T-cell (primary cell): ENCODE results near the gene ARID3A. TPM values are rescaled to one million over a fixed set of nuclear protein-coding genes. Genes with fewer than 3 reads are reported as not detected.

ENCODE experiments used
- ATAC-seq, 4 experiments: fragments of 200-7000 bp in 3 of 4; fragments of 150-1000 bp in 1 of 4; cut with Tn5 transposase; replicated peaks in 1 of 4; 1 replicate in 3 of 4; 2 replicates in 1 of 4; pipeline ENCODE4 v1.10.0; 2021; ENCODE audit warnings: moderate library complexity in 3 of 4, mild to moderate bottlenecking in 2 of 4, moderate number of reproducible peaks in 1 of 4
- CTCF ChIA-PET, 2 donors: fragments of 300-600 bp; sonication (Branson Sonifier 250); formaldehyde crosslinking; loops; one replicate each; lab custom pipeline; 2022; ENCODE audit warnings: antibody characterized with exemption in 2 of 2; lab: Charles Lee
- POLR2A ChIA-PET, 2 donors: fragments of 300-600 bp; sonication (Branson Sonifier 250); formaldehyde crosslinking; loops; one replicate each; lab custom pipeline; 2022; ENCODE audit warnings: antibody characterized with exemption in 2 of 2; lab: Charles Lee
- DNase-seq, 35 experiments: peaks; one replicate each; pipeline versions ENCODE4 v3.0.0 to v3.0.0-alpha.2; 2013 to 2023
- H3K27ac ChIP-seq: one replicate; pipeline ENCODE4 v1.5.1; 2013; ENCODE audit warnings: low read length
- H3K27me3 ChIP-seq, 2 experiments: replicated peaks in 1 of 2; 1 replicate in 1 of 2; 2 replicates in 1 of 2; pipeline versions ENCODE4 v1.6.1 to v1.7.0; 2013; ENCODE audit warnings: low read length in 1 of 2, mixed read lengths in 1 of 2; ENCODE audit not compliant: control insufficient read depth in 2 of 2, insufficient read depth in 2 of 2; ENCODE audit errors: extremely low read depth in 1 of 2
- H3K36me3 ChIP-seq, 2 donors: 1 replicate in 1 of 2; 2 replicates in 1 of 2; pipeline versions ENCODE4 v1.6.1 to v1.7.0; 2013; ENCODE audit warnings: low read length in 1 of 2; ENCODE audit not compliant: control insufficient read depth in 2 of 2, insufficient read depth in 1 of 2; ENCODE audit errors: extremely low read depth in 1 of 2
- H3K4me1 ChIP-seq, 2 experiments: 1 replicate in 1 of 2; 2 replicates in 1 of 2; pipeline versions ENCODE4 v1.6.1 to v1.7.0; 2013; ENCODE audit warnings: low read length in 2 of 2, mixed read lengths in 1 of 2; ENCODE audit not compliant: insufficient read depth in 2 of 2, control insufficient read depth in 1 of 2; ENCODE audit errors: extremely low read depth in 1 of 2
- H3K4me3 ChIP-seq, 2 donors: 1 replicate in 1 of 2; 2 replicates in 1 of 2; pipeline versions ENCODE4 v1.5.1 to v1.7.0; 2013; ENCODE audit warnings: mild to moderate bottlenecking in 2 of 2, low read length in 1 of 2, moderate library complexity in 1 of 2; ENCODE audit not compliant: control insufficient read depth in 1 of 2; ENCODE audit errors: extremely low read depth in 1 of 2
- H3K9me3 ChIP-seq: 2 replicates; pipeline ENCODE4 v1.7.0; 2013
- H3K27ac Mint-ChIP-seq, 2 donors: one replicate each; pipeline ENCODE4 v1.8.0; 2020 to 2021; ENCODE audit warnings: mild to moderate bottlenecking in 2 of 2, mixed read lengths in 2 of 2
- H3K27me3 Mint-ChIP-seq, 2 donors: one replicate each; pipeline ENCODE4 v1.8.0; 2021 to 2022; ENCODE audit warnings: mixed read lengths in 2 of 2
- H3K36me3 Mint-ChIP-seq: one replicate; pipeline ENCODE4 v1.8.0; 2021; ENCODE audit warnings: mixed read lengths
- H3K4me1 Mint-ChIP-seq, 3 donors: one replicate each; pipeline ENCODE4 v1.8.0; 2020 to 2022; ENCODE audit warnings: mixed read lengths in 3 of 3, mild to moderate bottlenecking in 1 of 3
- H3K4me3 Mint-ChIP-seq, 3 donors: one replicate each; pipeline ENCODE4 v1.8.0; 2020 to 2022; ENCODE audit warnings: mild to moderate bottlenecking in 3 of 3, mixed read lengths in 3 of 3, moderate library complexity in 3 of 3
- H3K9me3 Mint-ChIP-seq, 3 donors: one replicate each; pipeline ENCODE4 v1.8.0; 2020 to 2022; ENCODE audit warnings: mixed read lengths in 3 of 3
- WGBS: methylation state at CpG from one replicate; pipeline ENCODE4 v1.1.5; 2013; ENCODE audit warnings: missing lambda C conversion rate; ENCODE audit not compliant: insufficient coverage; 5-methylcytosine and 5-hydroxymethylcytosine counted together
- total RNA-seq, 35 experiments: library from RNA in 6 of 35; stranded (reverse) in 6 of 35; fragments of 120-200 nt in 1 of 35; gene quantifications; one replicate each; pipeline versions ENCODE4 v1.2.1 to v1.2.4 and lab custom pipeline; 2013 to 2026

The ARID3A gene
- total RNA-seq, 5 donors from 2014 or later (not counting 1 experiment from before 2014, with no cell fraction given) = 9.8 to 13.2 (median 12.0) TPM

DNA sequence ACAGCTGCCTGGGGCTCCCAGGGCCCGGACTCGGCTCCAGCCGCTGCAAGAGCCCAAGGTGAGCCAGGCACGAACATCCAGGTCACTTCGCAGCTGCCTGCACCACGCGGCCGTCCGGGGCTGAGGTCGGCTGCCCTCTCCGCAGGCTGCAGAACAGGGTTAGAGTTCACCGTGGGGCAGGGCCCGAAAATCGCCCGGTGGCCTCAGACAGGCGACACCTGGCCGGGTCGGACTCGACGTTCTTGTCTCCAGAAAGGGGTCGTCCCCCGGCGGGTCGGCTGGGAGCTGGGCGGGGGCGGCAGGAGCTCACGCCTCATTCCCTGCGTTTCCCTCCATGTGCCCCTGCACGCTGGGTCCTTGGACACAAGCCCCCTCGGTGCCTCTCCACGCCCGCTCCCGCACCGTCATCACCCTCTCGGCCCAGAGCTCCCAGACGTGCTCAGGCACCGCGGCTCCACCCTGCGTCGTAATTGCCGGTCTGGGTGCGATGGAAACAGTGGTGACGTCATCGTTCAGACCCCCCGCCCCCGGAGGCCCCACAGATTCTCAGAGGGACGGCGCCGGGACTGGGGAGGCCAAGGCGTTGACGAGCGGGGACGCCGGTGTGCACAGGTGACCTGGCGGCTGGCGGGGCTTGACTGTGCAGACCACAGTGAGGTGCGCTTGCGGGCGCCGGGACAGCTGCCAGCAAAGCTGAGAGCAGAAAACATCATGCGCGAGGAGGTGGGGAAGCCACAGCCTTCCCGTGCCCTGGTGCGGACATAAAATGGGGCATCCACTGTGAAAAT is 70.4 kb downstream of the ARID3A start:
- peaks cover 7 to 51% of the 10 kb centered on the region in 2 experiments for H3K27me3 ChIP-seq
- CTCF ChIA-PET = interaction anchor here in 1 of 2 donors (0.6 to 1.0 kb wide), 3 partner anchors 12 to 82 kb away, joined by 3 to 9 read pairs (median 3); partner anchors contain the start of gene WDR18
- Mint-ChIP-seq H3K9me3 (no peaks in the 10 kb centered on the region), H3K4me1 (peaks cover 10 to 19% (median 14%) of the 10 kb centered on the region in 3 donors), H3K27me3 (peaks cover 13 to 22% of the 10 kb centered on the region in 2 donors), H3K4me3 (peak overlapping the region; percentile 68 to 79 (median 70)), H3K36me3 (peaks cover 3% of the 10 kb centered on the region), H3K27ac (peak overlapping the region; percentile 49 to 69)
- DNase-seq = peak; percentile 45 to 95 (median 80)
- peaks cover 2 to 31% of the 10 kb centered on the region in 2 experiments for H3K4me1 ChIP-seq
- no peaks in the 10 kb centered on the region for H3K9me3 ChIP-seq
- WGBS = 22% methylated on average over 60 of the region's 64 CpGs
- peak; percentile 50 to 82 (median 61) for ATAC-seq
- H3K27ac ChIP-seq = peak overlapping the region; percentile 35
- peaks cover 3 to 22% of the 10 kb centered on the region in 2 donors for H3K36me3 ChIP-seq
- POLR2A ChIA-PET = no interaction called here
- H3K4me3 ChIP-seq = peak overlapping the region; percentile 45 to 52

GRCh38 chr19:998064-998463 is 72.2 kb downstream of the ARID3A start:
- no peak for ATAC-seq
- Mint-ChIP-seq H3K27me3 (peaks cover 17 to 29% of the 10 kb centered on the region in 2 donors), H3K36me3 (no peaks in the 10 kb centered on the region), H3K27ac (no peak overlapping the region), H3K4me3 (no peak overlapping the region), H3K4me1 (peaks cover 15 to 21% (median 15%) of the 10 kb centered on the region in 3 donors), H3K9me3 (no peaks in the 10 kb centered on the region)
- POLR2A ChIA-PET = interaction anchor here in 1 of 2 donors (0.7 kb wide), 1 partner anchor 149 kb away, joined by 4 read pairs; no protein-coding TSS in a partner anchor
- Histone ChIP-seq H3K9me3 (no peaks in the 10 kb centered on the region), H3K36me3 (peaks cover 0 to 13% of the 10 kb centered on the region in 2 donors), H3K27ac (no peak overlapping the region), H3K27me3 (peaks cover 7 to 68% of the 10 kb centered on the region in 2 experiments), H3K4me1 (peaks cover 2 to 39% of the 10 kb centered on the region in 2 experiments), H3K4me3 (no peak overlapping the region)
- CTCF ChIA-PET = interaction anchor here in 1 of 2 donors (0.7 kb wide), 1 partner anchor 255 kb away, joined by 5 read pairs; no protein-coding TSS in a partner anchor
- 63% methylated on average over 4 of the region's 6 CpGs for WGBS
- DNase-seq = no peak

- no peak overlapping the region for H3K4me3 ChIP-seq
- H3K36me3 ChIP-seq = peaks cover 0 to 3% of the 10 kb centered on the region in 2 donors
- 65% methylated on average over 3 of the region's 3 CpGs for WGBS
- Mint-ChIP-seq H3K9me3 (no peaks in the 10 kb centered on the region), H3K27ac (peak overlapping the region in 1 of 2 donors; percentile 57), H3K36me3 (no peaks in the 10 kb centered on the region), H3K27me3 (peaks cover 17 to 29% of the 10 kb centered on the region in 2 donors), H3K4me1 (peaks cover 15 to 21% (median 15%) of the 10 kb centered on the region in 3 donors), H3K4me3 (peak overlapping the region in 2 of 3 donors; percentile 54 to 66)
- peaks cover 2 to 39% of the 10 kb centered on the region in 2 experiments for H3K4me1 ChIP-seq
- DNase-seq (no peak), ATAC-seq (no peak)
- ChIA-PET CTCF (interaction anchor here (0.6 to 0.9 kb wide), 2 partner anchors 62 to 207 kb away, joined by 3 read pairs; no protein-coding TSS in a partner anchor), POLR2A (interaction anchor here in 1 of 2 donors (0.7 kb wide), 1 partner anchor 469 kb away, joined by 3 read pairs; no protein-coding TSS in a partner anchor)
- H3K27me3 ChIP-seq = peaks cover 7 to 74% of the 10 kb centered on the region in 2 experiments
- no peak overlapping the region for H3K27ac ChIP-seq
- H3K9me3 ChIP-seq = no peaks in the 10 kb centered on the region
These were observed 73.5 kb downstream of the ARID3A start for GRCh38 chr19:999379-999719.

GRCh38 chr19:1000095-1000494 is 74.3 kb downstream of the ARID3A start, which contains the start of gene GRIN3B:
Gene GRIN3B, plus strand, starts transcription at chr19:1000419. Its CDS starts 19 bp downstream, at chr19:1000438.
- Mint-ChIP-seq H3K36me3 (no peaks in the 10 kb centered on the region), H3K4me3 (peak within 1 kb of the TSS; percentile 36 to 66 (median 54)), H3K27ac (peak within 1 kb of the TSS in 1 of 2 donors; percentile 57), H3K9me3 (no peaks in the 10 kb centered on the region), H3K27me3 (peaks cover 17 to 29% of the 10 kb centered on the region in 2 donors), H3K4me1 (peaks cover 15 to 21% (median 15%) of the 10 kb centered on the region in 3 donors)
- Histone ChIP-seq H3K27ac (no peak within 1 kb of the TSS), H3K4me1 (peaks cover 2 to 39% of the 10 kb centered on the region in 2 experiments), H3K27me3 (peaks cover 7 to 74% of the 10 kb centered on the region in 2 experiments), H3K4me3 (peak within 1 kb of the TSS in 1 of 2 donors; percentile 32), H3K9me3 (no peaks in the 10 kb centered on the region), H3K36me3 (no peaks in the 10 kb centered on the region)
- DNase-seq (peak in 32 of 35 experiments; percentile 29 to 74 (median 48)), ATAC-seq (peak; percentile 20 to 55 (median 30))
- ChIA-PET POLR2A (no interaction called here), CTCF (interaction anchor here in 1 of 2 donors (0.9 kb wide), 1 partner anchor 208 kb away, joined by 3 read pairs; no protein-coding TSS in a partner anchor)
- WGBS = 1% methylated on average over 43 of the region's 43 CpGs

DNA sequence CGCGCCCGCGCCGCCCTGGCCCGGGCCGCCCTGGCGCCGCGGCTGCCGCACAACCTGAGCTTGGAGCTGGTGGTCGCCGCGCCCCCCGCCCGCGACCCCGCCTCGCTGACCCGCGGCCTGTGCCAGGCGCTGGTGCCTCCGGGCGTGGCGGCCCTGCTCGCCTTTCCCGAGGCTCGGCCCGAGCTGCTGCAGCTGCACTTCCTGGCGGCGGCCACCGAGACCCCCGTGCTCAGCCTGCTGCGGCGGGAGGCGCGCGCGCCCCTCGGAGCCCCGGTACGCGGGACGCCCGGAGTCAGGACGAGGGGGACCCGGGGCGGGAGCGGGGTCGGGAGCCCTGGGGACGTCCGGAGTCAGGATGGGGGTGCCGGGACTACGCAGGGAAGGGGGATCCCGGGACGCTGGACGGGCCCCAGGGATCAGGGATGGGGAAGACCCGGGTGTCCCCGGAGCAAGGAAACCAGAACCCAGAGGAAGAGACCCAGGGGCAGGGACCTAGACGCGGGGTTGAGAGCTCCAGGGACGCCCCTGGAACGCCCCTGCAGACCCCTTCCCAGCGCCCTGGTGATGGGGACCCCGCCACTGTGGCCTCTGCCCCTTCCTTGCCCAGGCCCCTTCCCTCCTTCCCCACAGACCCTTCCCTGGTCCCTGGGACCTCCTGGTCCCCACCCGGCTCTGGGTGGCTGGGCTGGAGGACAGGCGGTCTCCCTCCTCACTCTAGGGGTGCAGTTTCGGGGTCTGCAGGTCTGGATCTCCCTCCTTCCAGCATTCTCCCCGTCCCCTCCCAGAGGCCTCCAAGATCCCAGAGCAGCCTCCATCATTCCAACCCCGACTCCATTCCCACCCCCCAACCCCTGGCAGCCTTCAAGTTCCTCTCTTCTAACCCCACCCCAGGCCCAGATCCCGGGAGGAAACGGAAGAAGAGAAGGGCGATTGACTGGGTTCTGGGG is 75.0 kb downstream of the ARID3A start:
- ATAC-seq (no peak), DNase-seq (no peak)
- Histone ChIP-seq H3K9me3 (no peaks in the 10 kb centered on the region), H3K27ac (no peak overlapping the region), H3K27me3 (peaks cover 7 to 68% of the 10 kb centered on the region in 2 experiments), H3K36me3 (no peaks in the 10 kb centered on the region), H3K4me1 (peaks cover 2 to 33% of the 10 kb centered on the region in 2 experiments), H3K4me3 (peak overlapping the region in 1 of 2 donors; percentile 32)
- Mint-ChIP-seq H3K36me3 (no peaks in the 10 kb centered on the region), H3K27me3 (peaks cover 17 to 29% of the 10 kb centered on the region in 2 donors), H3K4me1 (peaks cover 15 to 21% (median 15%) of the 10 kb centered on the region in 3 donors), H3K27ac (no peak overlapping the region), H3K9me3 (no peaks in the 10 kb centered on the region), H3K4me3 (peak overlapping the region; percentile 13 to 56 (median 36))
- CTCF ChIA-PET = interaction anchor here in 1 of 2 donors (0.5 to 0.7 kb wide), 3 partner anchors 21 to 129 kb away, joined by 4 to 6 read pairs (median 4); no protein-coding TSS in a partner anchor
- WGBS = 3% methylated on average over 66 of the region's 73 CpGs
- POLR2A ChIA-PET = interaction anchor here in 1 of 2 donors (0.7 to 1.1 kb wide), 2 partner anchors 16 to 19 kb away, joined by 3 read pairs; no protein-coding TSS in a partner anchor
